Uterus (tissue), 4 donors: ENCODE measurements around the gene ADAMTSL4. TPM values are rescaled to one million over a fixed set of nuclear protein-coding genes. Genes with fewer than 3 reads are reported as not detected.
A peak's percentile ranks its signal among the peaks of the same experiment; 100 is the strongest.

Source experiments
- DNase-seq, 2 donors: peaks; one replicate each; pipeline ENCODE4 v3.0.0-alpha.2; 2019 to 2020
- H3K27ac ChIP-seq, 2 donors: fragments of 200-600 bp; sonication (generic); 1 replicate in 1 of 2; 2 replicates in 1 of 2; pipeline ENCODE4 v1.5.1; 2016 to 2018
- H3K27me3 ChIP-seq, 2 donors: fragments of 200-600 bp; sonication (generic); one replicate each; pipeline ENCODE4 v1.5.1; 2018 to 2019; ENCODE audit warnings: control low read depth in 1 of 2
- H3K36me3 ChIP-seq, 2 donors: fragments of 200-600 bp; sonication (generic); one replicate each; pipeline ENCODE4 v1.5.1; 2019; ENCODE audit warnings: control low read depth in 1 of 2
- H3K4me1 ChIP-seq, 2 donors: fragments of 200-600 bp; sonication (generic); one replicate each; pipeline ENCODE4 v1.5.1; 2018 to 2019; ENCODE audit warnings: control low read depth in 1 of 2
- H3K4me3 ChIP-seq, 2 donors: fragments of 200-600 bp; sonication (generic); 1 replicate in 1 of 2; 2 replicates in 1 of 2; pipeline ENCODE4 v1.5.1; 2018 to 2019; ENCODE audit warnings: mild to moderate bottlenecking in 1 of 2
- H3K9me3 ChIP-seq, 2 donors: fragments of 200-600 bp; sonication (generic); one replicate each; pipeline ENCODE4 v1.5.1; 2019; ENCODE audit warnings: control low read depth in 1 of 2
- POLR2A ChIP-seq, 2 donors: fragments of 450-650 bp; IDR thresholded peaks; one replicate each; pipeline ENCODE4 v1.6.1; 2016; ENCODE audit warnings: antibody characterized with exemption in 2 of 2, mild to moderate bottlenecking in 1 of 2, moderate library complexity in 1 of 2
- intact Hi-C: fragments of 100-400 bp; cut with DNase I; formaldehyde crosslinking; loops from one replicate; pipeline ENCODE4 v1.15.1; 2023; ENCODE audit warnings: low total_unique reads
- total RNA-seq, 4 donors: library from RNA; depleted of rRNA in 3 of 4; stranded (reverse); fragments of >200 nt in 3 of 4; gene quantifications; one replicate each; pipeline versions ENCODE4 v1.1.0 to v1.2.4, GENCODE V29; 2014 to 2023
- TF ChIP-seq, protein P1 (sequence below), 4 experiments: fragments of 200-600 bp in 2 of 4; fragments of 450-650 bp in 2 of 4; sonication (generic) in 2 of 4; IDR thresholded peaks; one replicate each; pipeline ENCODE4 v1.5.1; 2016 to 2019; ENCODE audit warnings: antibody characterized with exemption in 4 of 4, mild to moderate bottlenecking in 2 of 4, moderate library complexity in 1 of 4
- donor health status: DM: yes; HTN: yes; CAD: no.

The ADAMTSL4 gene
- total RNA-seq, 4 donors from 2014 or later = 15.9 to 133 (median 35.4) TPM

DNA sequence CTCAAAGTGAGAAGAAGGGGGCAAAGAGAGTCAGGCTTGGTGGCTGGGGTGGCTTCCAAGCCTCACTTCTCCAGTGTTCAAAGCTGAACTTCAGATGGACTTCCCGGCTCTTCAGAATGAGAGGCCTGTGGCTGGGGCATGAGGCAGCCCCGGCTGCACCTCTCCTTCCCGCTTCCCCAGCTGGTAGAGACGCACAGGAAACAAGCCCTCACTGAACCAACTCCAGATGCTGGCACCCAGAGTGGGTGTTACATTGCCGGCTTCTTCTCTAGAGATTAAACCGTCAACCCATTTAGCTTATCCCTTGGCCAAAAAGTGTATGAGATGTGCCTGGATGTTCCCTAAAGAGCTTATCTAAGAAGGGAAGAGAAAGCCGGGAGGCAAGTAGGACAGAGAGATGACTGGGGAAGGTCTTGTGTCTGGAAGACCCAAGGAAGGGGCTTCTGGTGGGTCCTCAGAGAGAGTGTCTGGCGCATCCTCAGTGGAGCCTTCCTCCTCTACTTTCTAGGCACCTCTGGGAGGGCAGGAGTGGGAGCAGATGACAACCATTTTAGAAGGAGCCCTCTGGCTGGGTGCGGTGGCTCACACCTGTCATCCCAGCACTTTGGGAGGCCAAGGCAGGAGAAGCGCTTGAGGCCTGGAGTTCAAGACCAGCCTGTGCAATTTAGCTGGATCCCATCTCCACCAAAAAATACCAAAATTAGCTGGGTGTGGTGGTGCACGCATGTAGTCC, 2.0 kb downstream of the ADAMTSL4 start:
- no peak for DNase-seq
- H3K27ac ChIP-seq = peak overlapping the region; percentile 93 to 98
- no peaks in the 10 kb centered on the region for H3K9me3 ChIP-seq
- no peaks in the 10 kb centered on the region for H3K27me3 ChIP-seq
- intact Hi-C loops = no loop called here
- no peak overlapping the region for H3K4me3 ChIP-seq
- peaks cover 0 to 14% of the 10 kb centered on the region in 2 donors for H3K4me1 ChIP-seq
- no peaks in the 10 kb centered on the region for H3K36me3 ChIP-seq
- no peak for TF ChIP-seq POLR2A (IDR thresholded peaks at IDR 0.05)
- TF ChIP-seq, protein P1, sequence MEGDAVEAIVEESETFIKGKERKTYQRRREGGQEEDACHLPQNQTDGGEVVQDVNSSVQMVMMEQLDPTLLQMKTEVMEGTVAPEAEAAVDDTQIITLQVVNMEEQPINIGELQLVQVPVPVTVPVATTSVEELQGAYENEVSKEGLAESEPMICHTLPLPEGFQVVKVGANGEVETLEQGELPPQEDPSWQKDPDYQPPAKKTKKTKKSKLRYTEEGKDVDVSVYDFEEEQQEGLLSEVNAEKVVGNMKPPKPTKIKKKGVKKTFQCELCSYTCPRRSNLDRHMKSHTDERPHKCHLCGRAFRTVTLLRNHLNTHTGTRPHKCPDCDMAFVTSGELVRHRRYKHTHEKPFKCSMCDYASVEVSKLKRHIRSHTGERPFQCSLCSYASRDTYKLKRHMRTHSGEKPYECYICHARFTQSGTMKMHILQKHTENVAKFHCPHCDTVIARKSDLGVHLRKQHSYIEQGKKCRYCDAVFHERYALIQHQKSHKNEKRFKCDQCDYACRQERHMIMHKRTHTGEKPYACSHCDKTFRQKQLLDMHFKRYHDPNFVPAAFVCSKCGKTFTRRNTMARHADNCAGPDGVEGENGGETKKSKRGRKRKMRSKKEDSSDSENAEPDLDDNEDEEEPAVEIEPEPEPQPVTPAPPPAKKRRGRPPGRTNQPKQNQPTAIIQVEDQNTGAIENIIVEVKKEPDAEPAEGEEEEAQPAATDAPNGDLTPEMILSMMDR (IDR thresholded peaks at IDR 0.05) = no peak

- TF ChIP-seq, protein P1 (IDR thresholded peaks at IDR 0.05) = no peak
- no peak for TF ChIP-seq POLR2A (IDR thresholded peaks at IDR 0.05)
- Histone ChIP-seq H3K36me3 (no peaks in the 10 kb centered on the region), H3K4me3 (no peak overlapping the region), H3K4me1 (peaks cover 0 to 14% of the 10 kb centered on the region in 2 donors), H3K9me3 (no peaks in the 10 kb centered on the region), H3K27ac (peak overlapping the region; percentile 93 to 98), H3K27me3 (no peaks in the 10 kb centered on the region)
- DNase-seq = no peak
- intact Hi-C loops = no loop called here
These were observed 2.5 kb downstream of the ADAMTSL4 start for GRCh38 chr1:150551784-150552127.

- Histone ChIP-seq H3K4me1 (peaks cover 0 to 14% of the 10 kb centered on the region in 2 donors), H3K27ac (peak overlapping the region; percentile 93 to 98), H3K36me3 (no peaks in the 10 kb centered on the region), H3K4me3 (no peak overlapping the region), H3K27me3 (no peaks in the 10 kb centered on the region), H3K9me3 (no peaks in the 10 kb centered on the region)
- peak; percentile 95 to 97 for DNase-seq
- intact Hi-C loops = no loop called here
- TF ChIP-seq, protein P1 (IDR thresholded peaks at IDR 0.05) = no peak
- TF ChIP-seq POLR2A (IDR thresholded peaks at IDR 0.05) = peak; percentile 37 to 59
These were observed 3.1 kb downstream of the ADAMTSL4 start for GRCh38 chr1:150552128-150552910.

DNA sequence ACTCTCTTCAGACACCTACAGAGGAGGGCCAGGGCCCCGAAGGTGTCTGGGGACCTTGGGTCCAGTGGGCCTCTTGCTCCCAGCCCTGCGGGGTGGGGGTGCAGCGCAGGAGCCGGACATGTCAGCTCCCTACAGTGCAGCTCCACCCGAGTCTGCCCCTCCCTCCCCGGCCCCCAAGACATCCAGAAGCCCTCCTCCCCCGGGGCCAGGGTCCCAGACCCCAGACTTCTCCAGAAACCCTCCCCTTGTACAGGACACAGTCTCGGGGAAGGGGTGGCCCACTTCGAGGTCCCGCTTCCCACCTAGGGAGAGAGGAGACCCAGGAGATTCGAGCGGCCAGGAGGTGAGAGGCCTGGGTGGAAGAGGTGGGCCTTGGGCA, 3.7 kb downstream of the ADAMTSL4 start:
- DNase-seq = peak; percentile 47 to 55
- peak overlapping the region; percentile 93 to 98 for H3K27ac ChIP-seq
- no peaks in the 10 kb centered on the region for H3K9me3 ChIP-seq
- intact Hi-C loops = no loop called here
- no peak for TF ChIP-seq POLR2A (IDR thresholded peaks at IDR 0.05)
- TF ChIP-seq, protein P1 (IDR thresholded peaks at IDR 0.05) = no peak
- H3K36me3 ChIP-seq = no peaks in the 10 kb centered on the region
- H3K4me3 ChIP-seq = no peak overlapping the region
- peaks cover 0 to 14% of the 10 kb centered on the region in 2 donors for H3K4me1 ChIP-seq
- no peaks in the 10 kb centered on the region for H3K27me3 ChIP-seq
